ENCODE measurements around the gene AURKAIP1. TPM values are rescaled to one million over a fixed set of nuclear protein-coding genes. Genes with fewer than 3 reads are reported as not detected.

AURKAIP1 gene
- total and polyA plus RNA-seq, 4 experiments from 2014 or later: 60.4 to 179 (median 116) TPM

DNA sequence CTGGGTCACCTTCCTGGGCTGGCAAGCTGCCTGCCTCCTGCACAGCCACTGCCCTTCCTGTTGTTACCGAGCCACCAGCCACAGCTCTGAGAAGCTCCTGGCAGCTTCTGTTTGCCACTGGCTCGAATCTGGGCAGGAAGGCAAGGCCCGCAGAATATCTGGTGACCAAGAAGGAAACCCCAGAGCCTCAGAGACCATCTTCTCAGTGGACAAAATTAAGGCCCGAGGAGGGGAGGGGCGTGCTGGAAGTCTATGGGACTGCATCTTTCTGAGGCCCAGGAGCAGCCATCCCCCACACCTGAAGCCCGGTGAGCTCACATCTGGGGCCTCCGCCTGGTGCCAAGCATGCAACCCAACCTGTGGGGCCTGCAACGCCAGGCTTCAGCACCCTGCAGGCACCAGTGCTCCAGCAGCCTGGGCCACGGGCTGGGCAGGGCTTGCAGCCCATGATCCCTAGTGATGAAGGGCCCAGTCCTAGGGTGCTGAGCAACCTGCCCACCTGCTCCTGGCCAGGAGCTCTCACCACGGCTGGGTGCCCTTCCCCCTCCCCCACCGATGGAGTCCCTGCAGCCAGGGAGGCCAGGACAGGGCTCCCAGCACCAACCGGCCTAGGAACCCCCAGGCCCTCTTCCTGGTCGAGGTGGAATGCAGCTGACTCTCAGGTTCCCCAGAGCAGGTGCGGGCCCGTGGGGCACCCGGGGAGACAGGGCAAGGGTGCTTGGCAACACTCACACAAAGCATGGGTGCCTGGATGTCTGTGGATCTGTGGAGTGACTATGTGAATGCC lies 49.5 kb downstream of the AURKAIP1 start:
- H3K27ac ChIP-seq (ENCODE audit: low read depth, low read length): peak overlapping the region; percentile 89
- DNase-seq: peak in 1 of 5 donors; percentile 37
- ChIA-PET CTCF (ENCODE audit: partially characterized antibody) (interaction anchor here (1.4 kb wide), 1 partner anchor 47 kb away, joined by 4 read pairs; no protein-coding TSS in a partner anchor), POLR2A (ENCODE audit: partially characterized antibody) (interaction anchor here (0.7 to 1.8 kb wide), 4 partner anchors 16 to 73 kb away, joined by 3 to 14 read pairs (median 6); partner anchors contain the start of genes AURKAIP1, CCNL2 and PUSL1)
- no peaks in the 10 kb centered on the region for H3K27me3 Mint-ChIP-seq
- H3K27me3 ChIP-seq (ENCODE audit: insufficient read depth, low read length): no peaks in the 10 kb centered on the region
- H3K36me3 ChIP-seq (ENCODE audit: insufficient read depth, low read length): peaks cover 4% of the 10 kb centered on the region
- H3K9me3 ChIP-seq (ENCODE audit: control insufficient read depth in 1 of 2, low read length in 2 of 2): no peaks in the 10 kb centered on the region
- H3K4me1 Mint-ChIP-seq: peaks cover 12 to 49% (median 32%) of the 10 kb centered on the region in 4 donors
- H3K36me3 Mint-ChIP-seq: peaks cover 0 to 4% of the 10 kb centered on the region in 2 donors
- peak overlapping the region; percentile 49 to 77 for H3K4me3 ChIP-seq (ENCODE audit: low read length in 2 of 2)
- H3K4me1 ChIP-seq (ENCODE audit: insufficient read depth, low read length): peaks cover 41% of the 10 kb centered on the region
- H3K4me3 Mint-ChIP-seq: peak overlapping the region; percentile 75 to 87 (median 78)
- peak overlapping the region; percentile 76 to 88 (median 82) for H3K27ac Mint-ChIP-seq
- intact Hi-C loops (cut with micrococcal nuclease): loop anchor here (1.0 to 2.0 kb wide), 2 partner anchors 18 to 49 kb away; partner anchors contain the start of gene AURKAIP1
- H3K9me3 Mint-ChIP-seq: peaks cover 0 to 2% (median 0%) of the 10 kb centered on the region in 8 donors

DNA sequence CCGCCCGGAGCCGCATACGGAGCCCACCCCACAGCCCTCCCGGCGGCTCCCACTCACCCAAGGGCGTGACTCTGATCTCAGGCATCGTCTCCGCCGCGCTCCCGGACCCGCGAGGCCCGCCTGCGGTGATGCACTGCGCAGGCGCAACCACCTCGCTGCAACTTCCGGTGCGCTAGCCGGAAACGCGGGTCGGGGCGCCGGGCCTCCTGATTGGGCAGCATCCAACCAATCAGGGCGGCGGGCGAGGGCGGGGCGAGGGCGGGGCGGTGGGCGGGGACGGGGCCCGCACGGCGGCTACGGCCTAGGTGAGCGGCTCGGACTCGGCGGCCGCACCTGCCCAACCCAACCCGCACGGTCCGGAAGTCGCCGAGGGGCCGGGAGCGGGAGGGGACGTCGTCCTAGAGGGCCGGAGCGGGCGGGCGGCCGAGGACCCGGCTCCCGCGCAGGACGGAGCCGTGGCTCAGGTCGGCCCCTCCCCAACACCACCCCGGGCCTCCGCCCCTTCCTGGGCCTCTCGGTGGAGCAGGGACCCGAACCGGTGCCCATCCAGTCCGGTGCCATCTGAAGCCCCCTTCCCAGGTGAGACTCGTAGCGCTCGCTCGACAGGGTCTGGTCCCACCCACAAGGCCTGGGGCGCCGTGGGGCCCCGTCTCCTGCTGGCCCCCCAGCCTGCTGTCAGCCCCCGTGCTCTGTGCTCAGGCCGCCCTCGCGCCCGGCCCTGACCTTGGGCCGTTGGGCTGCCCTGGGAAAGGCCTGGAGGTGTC lies 50.3 kb downstream of the AURKAIP1 start, which contains the start of the genes CPTP and INTS11:
CPTP (plus strand) TSS at position 279 of the 764 bp plus-strand sequence. CDS start 2,109 bp downstream, outside the sequence.
INTS11 (minus strand) TSS at position 137 of the 764 bp plus-strand sequence; CDS start at position 85, 52 bp downstream.
- intact Hi-C loops (cut with micrococcal nuclease): loop anchor here (1.0 to 2.0 kb wide), 3 partner anchors 16 to 208 kb away; partner anchors contain the start of genes AURKAIP1, C1orf159 and PUSL1
- CTCF ChIA-PET (ENCODE audit: partially characterized antibody): interaction anchor here (1.4 kb wide), 1 partner anchor 48 kb away, joined by 4 read pairs; no protein-coding TSS in a partner anchor
- Mint-ChIP-seq H3K4me3 (peak within 1 kb of the TSS; percentile 87 to 97 (median 93)), H3K27ac (peak within 1 kb of the TSS; percentile 77 to 97 (median 91)), H3K27me3 (no peaks in the 10 kb centered on the region), H3K9me3 (peaks cover 0 to 2% (median 0%) of the 10 kb centered on the region in 8 donors), H3K36me3 (peaks cover 0 to 9% of the 10 kb centered on the region in 2 donors), H3K4me1 (peaks cover 9 to 53% (median 34%) of the 10 kb centered on the region in 4 donors)
- POLR2A ChIA-PET (ENCODE audit: partially characterized antibody): interaction anchor here (0.7 to 1.8 kb wide), 4 partner anchors 15 to 74 kb away, joined by 3 to 14 read pairs (median 6); partner anchors contain the start of genes AURKAIP1, CCNL2 and PUSL1
- Histone ChIP-seq H3K4me3 (ENCODE audit: low read length in 2 of 2) (peak within 1 kb of the TSS; percentile 49 to 77), H3K9me3 (ENCODE audit: control insufficient read depth in 1 of 2, low read length in 2 of 2) (no peaks in the 10 kb centered on the region), H3K27ac (ENCODE audit: low read depth, low read length) (peak within 1 kb of the TSS; percentile 89), H3K27me3 (ENCODE audit: insufficient read depth, low read length) (no peaks in the 10 kb centered on the region), H3K4me1 (ENCODE audit: insufficient read depth, low read length) (peaks cover 41% of the 10 kb centered on the region), H3K36me3 (ENCODE audit: insufficient read depth, low read length) (peaks cover 4% of the 10 kb centered on the region)
- DNase-seq: peak; percentile 95 to 96 (median 96)

DNA sequence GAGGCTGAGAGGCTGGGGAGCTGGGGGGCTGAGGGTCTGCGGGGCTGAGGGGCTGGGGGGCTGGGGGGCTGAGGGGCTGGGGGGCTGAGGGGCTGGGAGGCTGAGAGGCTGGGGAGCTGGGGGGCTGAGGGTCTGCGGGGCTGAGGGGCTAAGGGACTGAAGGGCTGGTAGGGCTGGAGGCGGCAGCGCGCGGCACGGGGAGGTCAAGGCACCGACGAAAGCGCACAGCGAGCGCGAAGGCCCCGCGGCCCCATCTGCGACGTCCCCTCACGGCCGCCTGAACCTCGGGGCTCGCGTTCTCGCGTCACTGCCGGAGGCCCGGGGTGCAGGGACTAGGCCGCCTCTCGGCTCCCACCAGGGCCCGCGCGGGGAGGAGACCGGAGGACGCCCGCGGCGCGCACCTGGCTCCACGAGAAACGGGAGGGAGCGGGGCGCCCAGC lies 50.9 kb downstream of the AURKAIP1 start:
- Histone ChIP-seq H3K9me3 (ENCODE audit: control insufficient read depth in 1 of 2, low read length in 2 of 2) (no peaks in the 10 kb centered on the region), H3K27me3 (ENCODE audit: insufficient read depth, low read length) (no peaks in the 10 kb centered on the region), H3K27ac (ENCODE audit: low read depth, low read length) (peak overlapping the region; percentile 89), H3K36me3 (ENCODE audit: insufficient read depth, low read length) (peaks cover 10% of the 10 kb centered on the region), H3K4me3 (ENCODE audit: low read length in 2 of 2) (peak overlapping the region in 1 of 2 donors; percentile 77), H3K4me1 (ENCODE audit: insufficient read depth, low read length) (peaks cover 41% of the 10 kb centered on the region)
- DNase-seq: no peak
- ChIA-PET CTCF (ENCODE audit: partially characterized antibody) (no interaction called here), POLR2A (ENCODE audit: partially characterized antibody) (interaction anchor here (1.7 kb wide), 1 partner anchor 11 kb away, joined by 4 read pairs; no protein-coding TSS in a partner anchor)
- intact Hi-C loops (cut with micrococcal nuclease): loop anchor here (1.0 to 2.0 kb wide), 3 partner anchors 16 to 208 kb away; partner anchors contain the start of genes AURKAIP1, C1orf159 and PUSL1
- Mint-ChIP-seq H3K4me1 (peaks cover 9 to 53% (median 35%) of the 10 kb centered on the region in 4 donors), H3K36me3 (peaks cover 0 to 15% of the 10 kb centered on the region in 2 donors), H3K27me3 (no peaks in the 10 kb centered on the region), H3K4me3 (peak overlapping the region in 6 of 8 donors; percentile 8 to 90 (median 65)), H3K9me3 (peaks cover 0 to 2% (median 0%) of the 10 kb centered on the region in 8 donors), H3K27ac (peak overlapping the region in 1 of 7 donors; percentile 77)

Small RNA genes within 50 kb of the gene (microRNA-seq; reads per million reads assigned to microRNA genes)
- gene MIR6808 (ENCODE audit: borderline microRNAs expressed, borderline number of aligned reads, borderline replicate concordance): not detected

Other genes starting within 250 kb of the AURKAIP1 start
- not detected for gene TTLL10, start 201.3 kb downstream of the AURKAIP1 start, total RNA-seq
- gene TTLL10, start 201.3 kb downstream of the AURKAIP1 start, polyA plus RNA-seq: under 1 TPM; 0.27 to 0.45 TPM
- gene TNFRSF18, start 168.6 kb downstream of the AURKAIP1 start, total RNA-seq: 1 to 10 TPM; 8.0 to 8.6 TPM
- 10 to 100 TPM; 22.1 to 27.1 TPM for gene TNFRSF18, start 168.6 kb downstream of the AURKAIP1 start, polyA plus RNA-seq
- 10 to 100 TPM; 13.5 to 15.5 TPM for gene TNFRSF4, start 161.1 kb downstream of the AURKAIP1 start, total RNA-seq
- gene TNFRSF4, start 161.1 kb downstream of the AURKAIP1 start, polyA plus RNA-seq: 10 to 100 TPM; 63.2 to 75.1 TPM
- 100 to 1,000 TPM; 125 to 138 TPM for gene SDF4, start 143.2 kb downstream of the AURKAIP1 start, total RNA-seq
- 100 to 1,000 TPM in 1 of 2 donors, 10 to 100 TPM in 1; 97.4 to 106 TPM for gene SDF4, start 143.2 kb downstream of the AURKAIP1 start, polyA plus RNA-seq
- 10 to 100 TPM; 23.0 to 23.7 TPM for gene B3GALT6, start 143.0 kb downstream of the AURKAIP1 start, total RNA-seq
- 10 to 100 TPM in 1 of 2 donors, 1 to 10 TPM in 1; 5.4 to 14.4 TPM for gene B3GALT6, start 143.0 kb downstream of the AURKAIP1 start, polyA plus RNA-seq
- 1 to 10 TPM; 2.4 to 3.3 TPM for gene C1QTNF12, start 128.5 kb downstream of the AURKAIP1 start, total RNA-seq
- under 1 TPM in 1 of 2 donors, not detected in 1; 0.31 TPM for gene C1QTNF12, start 128.5 kb downstream of the AURKAIP1 start, polyA plus RNA-seq
- gene UBE2J2, start 101.4 kb downstream of the AURKAIP1 start, total RNA-seq: 10 to 100 TPM; 82.8 to 92.9 TPM
- 10 to 100 TPM; 79.4 to 96.7 TPM for gene UBE2J2, start 101.4 kb downstream of the AURKAIP1 start, polyA plus RNA-seq
- gene SCNN1D, start 94.8 kb downstream of the AURKAIP1 start, total RNA-seq: 10 to 100 TPM in 1 of 2 experiments, 1 to 10 TPM in 1; 9.6 to 11.5 TPM
- gene SCNN1D, start 94.8 kb downstream of the AURKAIP1 start, polyA plus RNA-seq: under 1 TPM in 1 of 2 donors, not detected in 1; 0.25 TPM
- gene ACAP3, start 67.3 kb downstream of the AURKAIP1 start, total RNA-seq: 10 to 100 TPM; 59.7 to 65.6 TPM
- 1 to 10 TPM; 5.4 to 6.9 TPM for gene ACAP3, start 67.3 kb downstream of the AURKAIP1 start, polyA plus RNA-seq
- gene PUSL1, start 66.6 kb downstream of the AURKAIP1 start, total RNA-seq: 10 to 100 TPM; 24.1 to 27.9 TPM
- gene PUSL1, start 66.6 kb downstream of the AURKAIP1 start, polyA plus RNA-seq: 10 to 100 TPM; 15.4 to 16.7 TPM
- gene INTS11, start 50.5 kb downstream of the AURKAIP1 start, total RNA-seq: 100 to 1,000 TPM; 163 to 173 TPM
- 10 to 100 TPM; 68.3 to 71.3 TPM for gene INTS11, start 50.5 kb downstream of the AURKAIP1 start, polyA plus RNA-seq
- gene CPTP, start 50.4 kb downstream of the AURKAIP1 start, total RNA-seq: 10 to 100 TPM; 25.0 to 28.3 TPM
- 10 to 100 TPM; 15.4 to 26.8 TPM for gene CPTP, start 50.4 kb downstream of the AURKAIP1 start, polyA plus RNA-seq
- gene TAS1R3, start 43.9 kb downstream of the AURKAIP1 start, total RNA-seq: 1 to 10 TPM; 1.5 TPM
- under 1 TPM in 1 of 2 donors, not detected in 1; 0.47 TPM for gene TAS1R3, start 43.9 kb downstream of the AURKAIP1 start, polyA plus RNA-seq
- gene DVL1, start 25.8 kb downstream of the AURKAIP1 start, total RNA-seq: 10 to 100 TPM; 43.7 to 44.6 TPM
- gene DVL1, start 25.8 kb downstream of the AURKAIP1 start, polyA plus RNA-seq: 1 to 10 TPM in 1 of 2 donors, under 1 TPM in 1; 0.19 to 1.9 TPM
- under 1 TPM in 1 of 2 experiments, not detected in 1; 0.35 TPM for gene MXRA8, start 16.7 kb downstream of the AURKAIP1 start, total RNA-seq
- gene MXRA8, start 16.7 kb downstream of the AURKAIP1 start, polyA plus RNA-seq: under 1 TPM in 1 of 2 donors, not detected in 1; 0.57 TPM
- 100 to 1,000 TPM; 388 to 394 TPM for gene CCNL2, start 24.1 kb upstream of the AURKAIP1 start, total RNA-seq
- gene CCNL2, start 24.1 kb upstream of the AURKAIP1 start, polyA plus RNA-seq: 10 to 100 TPM; 18.3 to 36.6 TPM
- 100 to 1,000 TPM; 119 to 123 TPM for gene MRPL20, start 32.1 kb upstream of the AURKAIP1 start, total RNA-seq
- 100 to 1,000 TPM; 171 to 202 TPM for gene MRPL20, start 32.1 kb upstream of the AURKAIP1 start, polyA plus RNA-seq
- not detected for gene ANKRD65, start 46.1 kb upstream of the AURKAIP1 start, total RNA-seq
- gene ANKRD65, start 46.1 kb upstream of the AURKAIP1 start, polyA plus RNA-seq: not detected
- not detected for gene VWA1, start 60.5 kb upstream of the AURKAIP1 start, total RNA-seq
- gene VWA1, start 60.5 kb upstream of the AURKAIP1 start, polyA plus RNA-seq: not detected
- 1 to 10 TPM; 1.5 to 1.6 TPM for gene ATAD3C, start 74.5 kb upstream of the AURKAIP1 start, total RNA-seq
- 1 to 10 TPM; 1.8 to 2.1 TPM for gene ATAD3C, start 74.5 kb upstream of the AURKAIP1 start, polyA plus RNA-seq
- gene ATAD3B, start 96.6 kb upstream of the AURKAIP1 start, total RNA-seq: 10 to 100 TPM; 51.1 to 53.8 TPM
- 1 to 10 TPM; 2.9 to 8.1 TPM for gene ATAD3B, start 96.6 kb upstream of the AURKAIP1 start, polyA plus RNA-seq
- gene ATAD3A, start 137.0 kb upstream of the AURKAIP1 start, total RNA-seq: 10 to 100 TPM; 23.0 to 24.7 TPM
- 10 to 100 TPM in 1 of 2 donors, 1 to 10 TPM in 1; 9.5 to 12.2 TPM for gene ATAD3A, start 137.0 kb upstream of the AURKAIP1 start, polyA plus RNA-seq
- gene TMEM240, start 165.4 kb upstream of the AURKAIP1 start, total RNA-seq: 1 to 10 TPM; 1.8 to 2.8 TPM
- not detected for gene TMEM240, start 165.4 kb upstream of the AURKAIP1 start, polyA plus RNA-seq
- gene SSU72, start 199.7 kb upstream of the AURKAIP1 start, total RNA-seq: 100 to 1,000 TPM; 128 to 132 TPM
- 100 to 1,000 TPM; 202 to 209 TPM for gene SSU72, start 199.7 kb upstream of the AURKAIP1 start, polyA plus RNA-seq
- 1 to 10 TPM; 2.7 to 2.9 TPM for gene FNDC10, start 224.9 kb upstream of the AURKAIP1 start, total RNA-seq
- 1 to 10 TPM in 1 of 2 donors, under 1 TPM in 1; 0.72 to 1.3 TPM for gene FNDC10, start 224.9 kb upstream of the AURKAIP1 start, polyA plus RNA-seq
- gene MIB2, start 240.3 kb upstream of the AURKAIP1 start, total RNA-seq: 100 to 1,000 TPM; 112 to 114 TPM
- gene MIB2, start 240.3 kb upstream of the AURKAIP1 start, polyA plus RNA-seq: 10 to 100 TPM; 12.7 to 34.6 TPM

Data from CD4-positive, alpha-beta memory T cell (primary cell).